WTC11 (cell line): ENCODE measurements around the gene HOXB1. TPM values are rescaled to one million over a fixed set of nuclear protein-coding genes. Genes with fewer than 3 reads are reported as not detected.

Source experiments
- ATAC-seq: fragments of 200-7000 bp; cut with Tn5 transposase; 2 replicates; pipeline ENCODE4 v1.10.0; 2021; ENCODE audit warnings: mild to moderate bottlenecking, moderate library complexity
- CTCF ChIA-PET: fragments of 300-600 bp; sonication (Branson Sonifier 250); formaldehyde crosslinking; loops from one replicate; lab custom pipeline; 2021; ENCODE audit warnings: antibody characterized with exemption; lab: Charles Lee
- POLR2A ChIA-PET: fragments of 350-600 bp; sonication (Branson Sonifier 250); formaldehyde crosslinking; loops from one replicate; lab custom pipeline; 2021; ENCODE audit warnings: antibody characterized with exemption; lab: Charles Lee
- DNase-seq: peaks from one replicate; pipeline ENCODE4 v3.0.0; 2021; ENCODE audit warnings: low spot score
- H3K27ac Mint-ChIP-seq: 2 replicates; pipeline ENCODE4 v1.8.0; 2021; ENCODE audit warnings: mixed read lengths
- H3K27me3 Mint-ChIP-seq: 2 replicates; pipeline ENCODE4 v1.8.0; 2021; ENCODE audit warnings: low read depth, mild to moderate bottlenecking, moderate library complexity, mixed read lengths
- H3K36me3 Mint-ChIP-seq: 2 replicates; pipeline ENCODE4 v1.8.0; 2021; ENCODE audit warnings: mixed read lengths
- H3K4me1 Mint-ChIP-seq: 2 replicates; pipeline ENCODE4 v1.8.0; 2022; ENCODE audit warnings: mixed read lengths
- H3K4me3 Mint-ChIP-seq: 2 replicates; pipeline ENCODE4 v1.8.0; 2021; ENCODE audit warnings: mild to moderate bottlenecking, moderate library complexity, mixed read lengths
- H3K9me3 Mint-ChIP-seq: 2 replicates; pipeline ENCODE4 v1.8.0; 2021; ENCODE audit warnings: mixed read lengths
- ARID4B ChIP-seq: sonication (generic); formaldehyde crosslinking; IDR thresholded peaks from 2 replicates; pipeline ENCODE4 v1.8.0; 2023; ENCODE audit warnings: missing genetic modification reagents, mild to moderate bottlenecking, borderline replicate concordance
- CDX4 ChIP-seq: fragments of 250-450 bp; sonication (Bioruptor Pico); IDR thresholded peaks from 2 replicates; pipeline ENCODE4 v1.9.0; 2021; ENCODE audit warnings: moderate library complexity, mild to moderate bottlenecking, inconsistent platforms, borderline replicate concordance
- E2F1 ChIP-seq: sonication (generic); formaldehyde crosslinking; IDR thresholded peaks from 2 replicates; pipeline ENCODE4 v1.8.0; 2022; ENCODE audit warnings: mild to moderate bottlenecking, missing genetic modification reagents
- FOXP1 ChIP-seq: sonication (generic); formaldehyde crosslinking; IDR thresholded peaks from 2 replicates; pipeline ENCODE4 v1.8.0; 2022; ENCODE audit warnings: missing genetic modification reagents, mild to moderate bottlenecking, moderate library complexity, borderline replicate concordance
- GABPB1 ChIP-seq: sonication (generic); formaldehyde crosslinking; IDR thresholded peaks from 2 replicates; pipeline ENCODE4 v1.8.1; 2023; ENCODE audit warnings: mild to moderate bottlenecking, missing genetic modification reagents
- HMGA2 ChIP-seq: fragments of 250-450 bp; sonication (Bioruptor Pico); IDR thresholded peaks from 2 replicates; pipeline ENCODE4 v1.4.0; 2021; ENCODE audit warnings: mild to moderate bottlenecking, moderate library complexity
- MYBL2 ChIP-seq: sonication (generic); formaldehyde crosslinking; IDR thresholded peaks from 2 replicates; pipeline ENCODE4 v1.8.1; 2023; ENCODE audit warnings: mild to moderate bottlenecking, moderate library complexity, missing genetic modification reagents
- NFATC4 ChIP-seq: fragments of 250-450 bp; sonication (Bioruptor Pico); IDR thresholded peaks from 2 replicates; pipeline ENCODE4 v1.9.0; 2021; ENCODE audit warnings: mild to moderate bottlenecking
- NFE2L1 ChIP-seq: sonication (generic); formaldehyde crosslinking; IDR thresholded peaks from 2 replicates; pipeline ENCODE4 v1.8.1; 2023; ENCODE audit warnings: missing genetic modification reagents
- SOX15 ChIP-seq: fragments of 250-450 bp; sonication (Bioruptor Pico); IDR thresholded peaks from 2 replicates; pipeline ENCODE4 v1.9.0; 2021; ENCODE audit warnings: mild to moderate bottlenecking
- TP53 ChIP-seq: sonication (generic); formaldehyde crosslinking; IDR thresholded peaks from 2 replicates; pipeline ENCODE4 v1.8.1; 2023; ENCODE audit warnings: mild to moderate bottlenecking, missing genetic modification reagents
- USF1 ChIP-seq: sonication (generic); formaldehyde crosslinking; IDR thresholded peaks from 2 replicates; pipeline ENCODE4 v1.8.0; 2022; ENCODE audit warnings: mild to moderate bottlenecking, missing genetic modification reagents
- ZNF121 ChIP-seq: sonication (generic); formaldehyde crosslinking; IDR thresholded peaks from 2 replicates; pipeline ENCODE4 v1.8.0; 2023; ENCODE audit warnings: missing genetic modification reagents
- ZNF263 ChIP-seq: sonication (generic); formaldehyde crosslinking; IDR thresholded peaks from 2 replicates; pipeline ENCODE4 v1.8.1; 2022; ENCODE audit warnings: low read depth, mild to moderate bottlenecking, moderate library complexity, missing genetic modification reagents
- ZNF423 ChIP-seq: fragments of 250-450 bp; sonication (Bioruptor Pico); IDR thresholded peaks from 2 replicates; pipeline ENCODE4 v2.1.2; 2022; ENCODE audit warnings: mild to moderate bottlenecking, moderate library complexity
- total RNA-seq: library from RNA; stranded (reverse); gene quantifications from 3 replicates; pipeline ENCODE4 v1.2.3, GENCODE V29; 2021
- TF ChIP-seq, protein P1 (sequence below): sonication (generic); formaldehyde crosslinking; IDR thresholded peaks from 2 replicates; pipeline ENCODE4 v1.8.0; 2022; ENCODE audit warnings: missing genetic modification reagents
- TF ChIP-seq, protein P2 (sequence below): fragments of 250-450 bp; sonication (Bioruptor Pico); IDR thresholded peaks from 2 replicates; pipeline ENCODE4 v1.9.0; 2021; ENCODE audit warnings: mild to moderate bottlenecking
- TF ChIP-seq, protein P3 (sequence below): fragments of 200-600 bp; IDR thresholded peaks from 2 replicates; pipeline ENCODE4 v1.8.0; 2022; ENCODE audit warnings: antibody characterized with exemption
- TF ChIP-seq, protein P4 (sequence below): sonication (generic); formaldehyde crosslinking; IDR thresholded peaks from 2 replicates; pipeline ENCODE4 v1.8.0; 2023; ENCODE audit warnings: mild to moderate bottlenecking, missing genetic modification reagents
- TF ChIP-seq, protein P5 (sequence below): sonication (generic); formaldehyde crosslinking; conservative IDR thresholded peaks from 2 replicates; pipeline ENCODE4 v1.8.1; 2022; ENCODE audit warnings: mild to moderate bottlenecking, missing genetic modification reagents

The HOXB1 gene
- total RNA-seq, 1 experiment from 2014 or later = 0.63 TPM

GRCh38 chr17:48488548-48489106 is 42.2 kb downstream of the HOXB1 start:
- Mint-ChIP-seq H3K4me3 (no peak overlapping the region), H3K9me3 (peaks cover 5% of the 10 kb centered on the region), H3K4me1 (peaks cover 23% of the 10 kb centered on the region), H3K36me3 (no peaks in the 10 kb centered on the region), H3K27me3 (peaks cover 68% of the 10 kb centered on the region), H3K27ac (no peak overlapping the region)
- ChIA-PET POLR2A (interaction anchor here (0.7 kb wide), 1 partner anchor 332 kb away, joined by 4 read pairs; no protein-coding TSS in a partner anchor), CTCF (interaction anchor here (1.3 kb wide), 1 partner anchor 13 kb away, joined by 8 read pairs; no protein-coding TSS in a partner anchor)
- no peak for TF ChIP-seq TP53
- TF ChIP-seq, protein P1, sequence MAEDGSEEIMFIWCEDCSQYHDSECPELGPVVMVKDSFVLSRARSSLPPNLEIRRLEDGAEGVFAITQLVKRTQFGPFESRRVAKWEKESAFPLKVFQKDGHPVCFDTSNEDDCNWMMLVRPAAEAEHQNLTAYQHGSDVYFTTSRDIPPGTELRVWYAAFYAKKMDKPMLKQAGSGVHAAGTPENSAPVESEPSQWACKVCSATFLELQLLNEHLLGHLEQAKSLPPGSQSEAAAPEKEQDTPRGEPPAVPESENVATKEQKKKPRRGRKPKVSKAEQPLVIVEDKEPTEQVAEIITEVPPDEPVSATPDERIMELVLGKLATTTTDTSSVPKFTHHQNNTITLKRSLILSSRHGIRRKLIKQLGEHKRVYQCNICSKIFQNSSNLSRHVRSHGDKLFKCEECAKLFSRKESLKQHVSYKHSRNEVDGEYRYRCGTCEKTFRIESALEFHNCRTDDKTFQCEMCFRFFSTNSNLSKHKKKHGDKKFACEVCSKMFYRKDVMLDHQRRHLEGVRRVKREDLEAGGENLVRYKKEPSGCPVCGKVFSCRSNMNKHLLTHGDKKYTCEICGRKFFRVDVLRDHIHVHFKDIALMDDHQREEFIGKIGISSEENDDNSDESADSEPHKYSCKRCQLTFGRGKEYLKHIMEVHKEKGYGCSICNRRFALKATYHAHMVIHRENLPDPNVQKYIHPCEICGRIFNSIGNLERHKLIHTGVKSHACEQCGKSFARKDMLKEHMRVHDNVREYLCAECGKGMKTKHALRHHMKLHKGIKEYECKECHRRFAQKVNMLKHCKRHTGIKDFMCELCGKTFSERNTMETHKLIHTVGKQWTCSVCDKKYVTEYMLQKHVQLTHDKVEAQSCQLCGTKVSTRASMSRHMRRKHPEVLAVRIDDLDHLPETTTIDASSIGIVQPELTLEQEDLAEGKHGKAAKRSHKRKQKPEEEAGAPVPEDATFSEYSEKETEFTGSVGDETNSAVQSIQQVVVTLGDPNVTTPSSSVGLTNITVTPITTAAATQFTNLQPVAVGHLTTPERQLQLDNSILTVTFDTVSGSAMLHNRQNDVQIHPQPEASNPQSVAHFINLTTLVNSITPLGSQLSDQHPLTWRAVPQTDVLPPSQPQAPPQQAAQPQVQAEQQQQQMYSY (CRISPR knock-in tag) = no peak
- TF ChIP-seq, protein P2, sequence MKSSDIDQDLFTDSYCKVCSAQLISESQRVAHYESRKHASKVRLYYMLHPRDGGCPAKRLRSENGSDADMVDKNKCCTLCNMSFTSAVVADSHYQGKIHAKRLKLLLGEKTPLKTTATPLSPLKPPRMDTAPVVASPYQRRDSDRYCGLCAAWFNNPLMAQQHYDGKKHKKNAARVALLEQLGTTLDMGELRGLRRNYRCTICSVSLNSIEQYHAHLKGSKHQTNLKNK (CRISPR knock-in tag) = no peak
- no peak for TF ChIP-seq GABPB1 (CRISPR knock-in tag)
- no peak for TF ChIP-seq ZNF263 (CRISPR knock-in tag)
- no peak for TF ChIP-seq NFATC4 (CRISPR knock-in tag)
- TF ChIP-seq ARID4B (CRISPR knock-in tag) = no peak
- no peak for TF ChIP-seq SOX15 (CRISPR knock-in tag)
- TF ChIP-seq ZNF423 (CRISPR knock-in tag) = no peak
- no peak for TF ChIP-seq CDX4 (CRISPR knock-in tag)
- TF ChIP-seq ZNF121 = no peak
- TF ChIP-seq, protein P3, sequence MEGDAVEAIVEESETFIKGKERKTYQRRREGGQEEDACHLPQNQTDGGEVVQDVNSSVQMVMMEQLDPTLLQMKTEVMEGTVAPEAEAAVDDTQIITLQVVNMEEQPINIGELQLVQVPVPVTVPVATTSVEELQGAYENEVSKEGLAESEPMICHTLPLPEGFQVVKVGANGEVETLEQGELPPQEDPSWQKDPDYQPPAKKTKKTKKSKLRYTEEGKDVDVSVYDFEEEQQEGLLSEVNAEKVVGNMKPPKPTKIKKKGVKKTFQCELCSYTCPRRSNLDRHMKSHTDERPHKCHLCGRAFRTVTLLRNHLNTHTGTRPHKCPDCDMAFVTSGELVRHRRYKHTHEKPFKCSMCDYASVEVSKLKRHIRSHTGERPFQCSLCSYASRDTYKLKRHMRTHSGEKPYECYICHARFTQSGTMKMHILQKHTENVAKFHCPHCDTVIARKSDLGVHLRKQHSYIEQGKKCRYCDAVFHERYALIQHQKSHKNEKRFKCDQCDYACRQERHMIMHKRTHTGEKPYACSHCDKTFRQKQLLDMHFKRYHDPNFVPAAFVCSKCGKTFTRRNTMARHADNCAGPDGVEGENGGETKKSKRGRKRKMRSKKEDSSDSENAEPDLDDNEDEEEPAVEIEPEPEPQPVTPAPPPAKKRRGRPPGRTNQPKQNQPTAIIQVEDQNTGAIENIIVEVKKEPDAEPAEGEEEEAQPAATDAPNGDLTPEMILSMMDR = no peak
- TF ChIP-seq, protein P4, sequence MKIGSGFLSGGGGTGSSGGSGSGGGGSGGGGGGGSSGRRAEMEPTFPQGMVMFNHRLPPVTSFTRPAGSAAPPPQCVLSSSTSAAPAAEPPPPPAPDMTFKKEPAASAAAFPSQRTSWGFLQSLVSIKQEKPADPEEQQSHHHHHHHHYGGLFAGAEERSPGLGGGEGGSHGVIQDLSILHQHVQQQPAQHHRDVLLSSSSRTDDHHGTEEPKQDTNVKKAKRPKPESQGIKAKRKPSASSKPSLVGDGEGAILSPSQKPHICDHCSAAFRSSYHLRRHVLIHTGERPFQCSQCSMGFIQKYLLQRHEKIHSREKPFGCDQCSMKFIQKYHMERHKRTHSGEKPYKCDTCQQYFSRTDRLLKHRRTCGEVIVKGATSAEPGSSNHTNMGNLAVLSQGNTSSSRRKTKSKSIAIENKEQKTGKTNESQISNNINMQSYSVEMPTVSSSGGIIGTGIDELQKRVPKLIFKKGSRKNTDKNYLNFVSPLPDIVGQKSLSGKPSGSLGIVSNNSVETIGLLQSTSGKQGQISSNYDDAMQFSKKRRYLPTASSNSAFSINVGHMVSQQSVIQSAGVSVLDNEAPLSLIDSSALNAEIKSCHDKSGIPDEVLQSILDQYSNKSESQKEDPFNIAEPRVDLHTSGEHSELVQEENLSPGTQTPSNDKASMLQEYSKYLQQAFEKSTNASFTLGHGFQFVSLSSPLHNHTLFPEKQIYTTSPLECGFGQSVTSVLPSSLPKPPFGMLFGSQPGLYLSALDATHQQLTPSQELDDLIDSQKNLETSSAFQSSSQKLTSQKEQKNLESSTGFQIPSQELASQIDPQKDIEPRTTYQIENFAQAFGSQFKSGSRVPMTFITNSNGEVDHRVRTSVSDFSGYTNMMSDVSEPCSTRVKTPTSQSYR (CRISPR knock-in tag) = no peak
- TF ChIP-seq MYBL2 (CRISPR knock-in tag) = no peak
- TF ChIP-seq, protein P5, sequence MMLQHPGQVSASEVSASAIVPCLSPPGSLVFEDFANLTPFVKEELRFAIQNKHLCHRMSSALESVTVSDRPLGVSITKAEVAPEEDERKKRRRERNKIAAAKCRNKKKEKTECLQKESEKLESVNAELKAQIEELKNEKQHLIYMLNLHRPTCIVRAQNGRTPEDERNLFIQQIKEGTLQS = no peak
- TF ChIP-seq HMGA2 = no peak
- TF ChIP-seq FOXP1 (CRISPR knock-in tag) = no peak
- no peak for TF ChIP-seq USF1 (CRISPR knock-in tag)
- TF ChIP-seq NFE2L1 (CRISPR knock-in tag) = no peak
- TF ChIP-seq E2F1 (CRISPR knock-in tag) = no peak
- DNase-seq (no peak), ATAC-seq (no peak)
